Upper lobe of left lung (tissue), 6 donors: ENCODE results near the gene MED13L. TPM values are rescaled to one million over a fixed set of nuclear protein-coding genes. Genes with fewer than 3 reads are reported as not detected.

Experiments used
- ATAC-seq, 2 donors: fragments of 200-7000 bp; cut with Tn5 transposase; one replicate each; pipeline ENCODE4 v1.9.1; 2022; ENCODE audit warnings: mild to moderate bottlenecking in 2 of 2, moderate library complexity in 2 of 2; ENCODE audit not compliant: low FRiP score in 2 of 2
- DNase-seq, 2 donors: peaks; one replicate each; pipeline ENCODE4 v3.0.0-alpha.2; 2019 to 2020
- H3K27ac ChIP-seq, 4 donors: fragments of 200-600 bp; sonication (generic); one replicate each; pipeline ENCODE4 v1.5.1; 2016 to 2019
- H3K27me3 ChIP-seq, 4 donors: fragments of 200-600 bp; sonication (generic); one replicate each; pipeline ENCODE4 v1.5.1; 2017 to 2019
- H3K36me3 ChIP-seq, 4 donors: fragments of 200-600 bp; sonication (generic); one replicate each; pipeline ENCODE4 v1.5.1; 2016 to 2019
- H3K4me1 ChIP-seq, 4 donors: fragments of 200-600 bp; sonication (generic); one replicate each; pipeline ENCODE4 v1.5.1; 2018 to 2019
- H3K4me3 ChIP-seq, 4 donors: fragments of 200-600 bp; sonication (generic); one replicate each; pipeline ENCODE4 v1.5.1; 2017 to 2019; ENCODE audit warnings: mild to moderate bottlenecking in 2 of 4, moderate library complexity in 1 of 4
- H3K9me3 ChIP-seq, 4 donors: fragments of 200-600 bp; sonication (generic); one replicate each; pipeline ENCODE4 v1.5.1; 2018 to 2019
- EP300 ChIP-seq, 4 donors: sonication (generic); formaldehyde crosslinking; IDR thresholded peaks; one replicate each; pipeline ENCODE4 v1.5.1; 2017; ENCODE audit warnings: antibody characterized with exemption in 4 of 4, control low read depth in 2 of 4
- POLR2A ChIP-seq, 4 donors: fragments of 450-650 bp; IDR thresholded peaks; one replicate each; pipeline ENCODE4 v1.5.1; 2016 to 2017; ENCODE audit warnings: antibody characterized with exemption in 4 of 4, mild to moderate bottlenecking in 2 of 4
- POLR2AphosphoS5 ChIP-seq, 2 donors: sonication (generic); formaldehyde crosslinking; IDR thresholded peaks; one replicate each; pipeline ENCODE4 v1.5.1; 2017; ENCODE audit warnings: antibody characterized with exemption in 2 of 2
- whole genome bisulfite sequencing, 2 donors: methylation state at CpG; one replicate each; pipeline ENCODE4 v1.1.5; 2017 to 2018; 5-methylcytosine and 5-hydroxymethylcytosine counted together
- total RNA-seq, 6 donors: library from RNA; depleted of rRNA in 4 of 6; stranded (reverse); fragments of >200 nt in 4 of 6; gene quantifications; one replicate each; pipeline versions ENCODE4 v1.1.0 to v1.2.1, GENCODE V29; 2016 to 2021
- TF ChIP-seq, protein P1 (sequence below), 6 experiments: fragments of 450-650 bp in 4 of 6; fragments of 200-600 bp in 2 of 6; sonication (generic) in 2 of 6; IDR thresholded peaks; one replicate each; pipeline ENCODE4 v1.5.1; 2016 to 2019; ENCODE audit warnings: antibody characterized with exemption in 6 of 6
- donor health status: DM: no; HTN: no; CAD: no; lungs with moderate emphysema.
- donor health status: DM: no; HTN: yes; CAD: no; lungs with severe emphysema.

Gene MED13L
- total RNA-seq, 6 donors from 2014 or later: 96.6 to 178 (median 124) TPM

DNA sequence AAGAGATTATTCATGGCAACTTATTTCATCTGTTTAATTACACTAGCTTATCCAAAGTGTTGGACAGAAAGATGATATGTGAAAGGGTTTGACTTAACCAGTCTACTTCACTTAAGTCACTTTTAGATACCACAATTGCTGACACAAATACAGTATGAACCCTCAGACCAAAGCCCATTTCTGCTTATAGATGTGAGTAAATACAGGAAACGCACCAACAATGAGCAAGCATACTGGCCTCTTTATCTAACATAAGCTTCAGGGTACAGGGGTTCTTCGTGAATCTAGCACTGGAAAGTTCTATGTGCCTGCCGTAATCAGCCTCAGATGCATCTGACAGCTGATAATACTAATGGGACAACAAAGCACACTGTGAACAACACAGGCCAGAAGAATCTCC is 209.6 kb downstream of the MED13L start:
- WGBS, 2 donors: 51 to 59% methylated on average over 3 of the region's 3 CpGs
- no peak for ATAC-seq

DNA sequence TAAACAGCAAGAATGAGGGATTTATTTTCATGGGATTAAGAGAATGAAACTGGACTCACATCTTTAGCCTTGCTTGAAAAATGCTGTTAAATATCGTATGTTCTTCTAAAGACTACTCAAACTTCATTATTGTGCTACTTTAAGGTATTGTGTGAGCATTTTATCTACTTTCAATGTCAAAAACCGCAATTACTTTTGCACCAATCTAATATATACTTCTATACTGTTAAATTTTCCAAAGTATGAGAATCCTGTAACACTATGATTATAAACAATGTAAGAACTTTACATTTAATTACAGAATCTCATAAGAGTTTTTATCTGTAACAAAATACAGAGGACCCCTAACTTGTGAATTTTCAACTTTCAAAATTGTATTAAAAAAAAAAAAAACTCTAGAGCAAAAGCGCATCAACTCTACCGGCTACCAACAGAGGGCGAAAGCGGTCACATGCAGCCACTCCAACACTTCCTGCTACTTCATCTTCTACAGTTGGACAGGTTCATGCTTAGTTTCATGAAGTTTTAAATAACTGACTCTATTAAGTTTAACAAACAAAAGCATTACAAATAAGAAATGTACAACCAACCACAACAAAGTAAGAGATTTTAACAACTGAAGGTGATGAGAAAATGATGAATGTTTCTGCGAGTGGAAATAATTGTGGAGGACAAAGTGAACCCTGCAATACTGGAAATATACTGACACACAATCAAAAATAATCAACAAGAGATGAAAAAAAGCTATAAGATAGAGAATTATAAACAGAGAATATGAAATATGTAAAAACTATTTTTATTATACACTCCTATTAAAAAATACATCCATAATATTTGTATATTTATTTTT is 210.9 kb downstream of the MED13L start:
- 53 to 72% methylated on average over 7 of the region's 7 CpGs for WGBS, 2 donors
- peak in 1 of 2 donors; percentile 62 for DNase-seq
- no peaks in the 10 kb centered on the region for H3K36me3 ChIP-seq
- H3K27ac ChIP-seq: no peak overlapping the region
- peak in 1 of 2 donors; percentile 65 for ATAC-seq
- H3K9me3 ChIP-seq: no peaks in the 10 kb centered on the region
- TF ChIP-seq EP300 (IDR thresholded peaks at IDR 0.05) (no peak), POLR2AphosphoS5 (IDR thresholded peaks at IDR 0.05) (no peak), POLR2A (IDR thresholded peaks at IDR 0.05) (no peak)
- TF ChIP-seq, protein P1, sequence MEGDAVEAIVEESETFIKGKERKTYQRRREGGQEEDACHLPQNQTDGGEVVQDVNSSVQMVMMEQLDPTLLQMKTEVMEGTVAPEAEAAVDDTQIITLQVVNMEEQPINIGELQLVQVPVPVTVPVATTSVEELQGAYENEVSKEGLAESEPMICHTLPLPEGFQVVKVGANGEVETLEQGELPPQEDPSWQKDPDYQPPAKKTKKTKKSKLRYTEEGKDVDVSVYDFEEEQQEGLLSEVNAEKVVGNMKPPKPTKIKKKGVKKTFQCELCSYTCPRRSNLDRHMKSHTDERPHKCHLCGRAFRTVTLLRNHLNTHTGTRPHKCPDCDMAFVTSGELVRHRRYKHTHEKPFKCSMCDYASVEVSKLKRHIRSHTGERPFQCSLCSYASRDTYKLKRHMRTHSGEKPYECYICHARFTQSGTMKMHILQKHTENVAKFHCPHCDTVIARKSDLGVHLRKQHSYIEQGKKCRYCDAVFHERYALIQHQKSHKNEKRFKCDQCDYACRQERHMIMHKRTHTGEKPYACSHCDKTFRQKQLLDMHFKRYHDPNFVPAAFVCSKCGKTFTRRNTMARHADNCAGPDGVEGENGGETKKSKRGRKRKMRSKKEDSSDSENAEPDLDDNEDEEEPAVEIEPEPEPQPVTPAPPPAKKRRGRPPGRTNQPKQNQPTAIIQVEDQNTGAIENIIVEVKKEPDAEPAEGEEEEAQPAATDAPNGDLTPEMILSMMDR (IDR thresholded peaks at IDR 0.05): peak in 5 of 6 experiments; percentile 32 to 66 (median 38)
- peaks cover 11 to 60% (median 18%) of the 10 kb centered on the region in 4 donors for H3K4me1 ChIP-seq
- no peaks in the 10 kb centered on the region for H3K27me3 ChIP-seq
- no peak overlapping the region for H3K4me3 ChIP-seq

More for the DNA sequence above, 209.6 kb downstream of the MED13L start:
- Histone ChIP-seq H3K36me3 (no peaks in the 10 kb centered on the region), H3K4me1 (peaks cover 11 to 65% (median 20%) of the 10 kb centered on the region in 4 donors), H3K27ac (no peak overlapping the region), H3K27me3 (no peaks in the 10 kb centered on the region), H3K4me3 (no peak overlapping the region), H3K9me3 (no peaks in the 10 kb centered on the region)
- TF ChIP-seq POLR2A (IDR thresholded peaks at IDR 0.05) (no peak), POLR2AphosphoS5 (IDR thresholded peaks at IDR 0.05) (no peak), EP300 (IDR thresholded peaks at IDR 0.05) (no peak)
- TF ChIP-seq, protein P1 (IDR thresholded peaks at IDR 0.05): no peak
- DNase-seq: no peak

DNA sequence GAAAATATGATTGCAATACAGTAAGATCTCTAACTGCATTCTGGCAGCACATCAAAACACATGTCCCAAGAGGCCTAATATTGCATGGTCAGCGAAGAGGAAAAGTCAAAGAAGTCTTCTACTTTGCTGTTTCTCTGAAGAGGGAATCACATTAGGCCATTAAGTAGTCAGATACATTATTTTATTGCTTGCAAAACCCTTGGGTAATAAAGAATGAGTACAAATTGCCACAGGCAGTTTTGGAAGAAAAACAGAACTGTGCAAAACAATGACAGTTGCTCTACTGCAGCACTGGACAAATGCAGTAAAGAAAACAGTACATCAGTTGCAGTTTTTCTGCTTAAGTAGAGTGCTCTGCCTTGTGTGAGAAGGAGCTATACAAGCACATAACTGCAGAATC is 211.9 kb downstream of the MED13L start:
- H3K4me3 ChIP-seq: no peak overlapping the region
- peaks cover 15 to 57% (median 23%) of the 10 kb centered on the region in 4 donors for H3K4me1 ChIP-seq
- no peaks in the 10 kb centered on the region for H3K36me3 ChIP-seq
- no peaks in the 10 kb centered on the region for H3K9me3 ChIP-seq
- H3K27ac ChIP-seq: no peak overlapping the region
- DNase-seq (no peak), ATAC-seq (peak in 1 of 2 donors; percentile 27)
- H3K27me3 ChIP-seq: no peaks in the 10 kb centered on the region
- TF ChIP-seq POLR2AphosphoS5 (IDR thresholded peaks at IDR 0.05): no peak
- TF ChIP-seq EP300 (IDR thresholded peaks at IDR 0.05): no peak
- WGBS, 2 donors: 60 to 67% methylated on average over 1 of the region's 1 CpG

DNA sequence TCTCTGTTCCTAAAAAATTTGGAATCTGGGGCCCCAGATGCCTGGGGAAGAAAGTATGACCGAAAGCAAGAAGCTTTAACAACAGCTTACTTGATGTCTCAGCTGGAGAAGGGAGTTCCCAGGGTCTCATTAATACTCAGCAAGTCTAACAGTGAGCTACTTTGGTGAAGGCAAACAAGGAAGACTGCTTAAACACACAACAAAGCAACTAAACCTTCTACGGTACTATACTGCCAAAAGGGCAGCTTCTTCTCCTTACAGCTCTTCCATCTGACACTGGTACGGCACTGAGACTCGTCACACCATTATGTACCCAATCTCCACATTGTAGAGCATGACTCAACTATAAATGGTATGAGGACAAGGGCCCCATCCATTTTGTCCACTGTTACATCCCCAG is 213.0 kb downstream of the MED13L start:
- no peak for DNase-seq
- Histone ChIP-seq H3K4me3 (no peak overlapping the region), H3K27ac (no peak overlapping the region), H3K27me3 (no peaks in the 10 kb centered on the region), H3K36me3 (no peaks in the 10 kb centered on the region), H3K9me3 (no peaks in the 10 kb centered on the region), H3K4me1 (peaks cover 15 to 54% (median 19%) of the 10 kb centered on the region in 4 donors)
- 88% methylated on average over 4 of the region's 4 CpGs for WGBS, 2 donors
- TF ChIP-seq POLR2A (IDR thresholded peaks at IDR 0.05): no peak
- TF ChIP-seq, protein P1 (IDR thresholded peaks at IDR 0.05): no peak
- no peak for TF ChIP-seq EP300 (IDR thresholded peaks at IDR 0.05)
- no peak for TF ChIP-seq POLR2AphosphoS5 (IDR thresholded peaks at IDR 0.05)
- no peak for ATAC-seq

DNA sequence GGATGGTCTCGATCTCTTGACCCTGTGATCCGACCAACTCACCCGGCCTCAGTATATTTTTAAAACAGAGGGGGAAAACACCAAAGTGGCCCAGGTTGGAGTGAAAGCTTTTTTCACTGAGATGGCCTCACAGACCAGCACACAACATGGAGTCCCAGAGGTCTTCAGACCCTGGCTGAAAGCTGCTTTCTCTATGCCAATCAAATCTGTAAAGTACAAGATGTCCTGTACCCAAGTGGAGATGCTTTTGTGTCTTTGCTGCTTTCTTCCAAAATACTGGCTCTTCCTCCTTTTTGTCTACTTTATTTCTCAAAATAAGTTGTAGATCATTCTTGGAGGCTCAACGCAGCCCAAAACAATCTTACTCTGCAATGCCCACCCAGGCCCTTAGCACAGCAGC is 214.8 kb downstream of the MED13L start:
- H3K4me3 ChIP-seq: no peak overlapping the region
- H3K36me3 ChIP-seq: no peaks in the 10 kb centered on the region
- no peak overlapping the region for H3K27ac ChIP-seq
- no peaks in the 10 kb centered on the region for H3K27me3 ChIP-seq
- H3K4me1 ChIP-seq: peaks cover 13 to 41% (median 16%) of the 10 kb centered on the region in 4 donors
- no peaks in the 10 kb centered on the region for H3K9me3 ChIP-seq
- no peak for ATAC-seq
- DNase-seq: no peak
- WGBS, 2 donors: 97 to 98% methylated on average over 4 of the region's 4 CpGs
- TF ChIP-seq POLR2A (IDR thresholded peaks at IDR 0.05): no peak
